ENCODE measurements around the gene ZNF804A. TPM values are rescaled to one million over a fixed set of nuclear protein-coding genes. Genes with fewer than 3 reads are reported as not detected.

ZNF804A gene
- total and polyA plus RNA-seq, 2 of the 8 experiments (the other 6 are each of a cell fraction or from before 2014, with no cell fraction given), result 0.02 TPM; not detected in 1

DNA sequence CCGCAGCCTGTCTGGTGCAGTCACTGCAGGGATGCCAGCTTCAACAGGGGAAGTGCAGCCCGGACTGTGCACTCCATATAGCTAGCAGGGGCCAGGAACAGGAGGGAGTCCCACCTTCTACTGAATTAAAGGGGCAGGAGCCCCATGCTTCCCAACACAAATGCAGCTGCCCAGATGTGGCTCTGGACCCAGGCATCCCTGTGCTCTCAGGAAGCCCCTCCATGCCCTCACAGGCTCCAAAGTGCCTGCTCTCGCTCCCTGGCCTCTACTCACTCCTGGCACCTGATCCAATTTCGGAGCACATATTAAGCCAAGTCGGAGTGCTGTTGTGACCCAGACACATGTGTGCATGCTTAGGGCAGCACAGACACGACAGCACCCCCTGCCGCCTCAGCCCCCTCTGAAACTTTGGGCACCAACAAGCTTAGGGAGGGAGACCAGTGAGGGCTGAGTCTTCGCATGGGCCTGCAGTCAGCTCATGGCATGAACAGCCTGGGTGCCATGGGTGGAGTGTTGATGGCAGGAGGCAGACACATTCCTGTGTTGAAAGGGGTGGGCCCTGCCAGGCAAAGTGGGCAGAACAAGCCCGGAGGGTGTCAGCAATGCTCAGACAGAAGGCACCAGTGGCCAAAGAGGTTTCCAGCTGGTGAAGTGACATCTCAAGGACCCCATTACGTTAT is 83.5 kb downstream of the ZNF804A start:
- DNase-seq (ENCODE audit: low read depth in 1 of 2, low spot score in 2 of 2) (no peak), FAIRE-seq (no peak)
- H2BK20ac ChIP-seq (ENCODE audit: low read length), result no peak overlapping the region
- H3K79me2 ChIP-seq (ENCODE audit: control insufficient read depth in 1 of 2, insufficient read depth in 2 of 2, low read length in 2 of 2), result no peaks in the 10 kb centered on the region
- H3K23ac ChIP-seq (ENCODE audit: insufficient read length), result no peak overlapping the region
- H4K5ac ChIP-seq (ENCODE audit: insufficient read length, low read depth, low read length), result no peak overlapping the region
- H4K20me1 ChIP-seq (replicated peaks in 1 of 2; ENCODE audit: control insufficient read depth in 1 of 2, insufficient read depth in 2 of 2, low read length in 2 of 2), result no peaks in the 10 kb centered on the region
- CTCF ChIA-PET (ENCODE audit: partially characterized antibody), result no interaction called here
- H3K79me1 ChIP-seq (ENCODE audit: low read depth, low read length), result no peaks in the 10 kb centered on the region
- no peaks in the 10 kb centered on the region for H3K23me2 ChIP-seq (ENCODE audit: low read depth, low read length)
- H2BK12ac ChIP-seq (ENCODE audit: low read depth, low read length), result no peak overlapping the region
- POLR2A ChIA-PET (ENCODE audit: partially characterized antibody), result no interaction called here
- no peak overlapping the region for H2BK120ac ChIP-seq (replicated peaks; ENCODE audit: low read depth, low read length)
- H2BK5ac ChIP-seq (ENCODE audit: low read depth, low read length), result no peak overlapping the region
- peak overlapping the region; percentile 71 for H4K8ac ChIP-seq (ENCODE audit: extremely low read depth, insufficient read depth, low read length)
- no peak overlapping the region for H4K91ac ChIP-seq (replicated peaks; ENCODE audit: insufficient read length, low read length)
- H3K14ac ChIP-seq (ENCODE audit: insufficient read length), result no peak overlapping the region
- H3K9ac ChIP-seq (replicated peaks in 1 of 4; ENCODE audit: extremely low read depth in 1 of 4, low read depth in 3 of 4, low read length in 3 of 4), result no peak overlapping the region
- no peak overlapping the region for H3K56ac ChIP-seq (replicated peaks; ENCODE audit: insufficient read length, low read depth, low read length)
- no peak overlapping the region for H3K4ac ChIP-seq (replicated peaks; ENCODE audit: insufficient read length, low read depth, low read length)
- WGBS, 2 experiments (ENCODE audit: extremely low coverage in 1 of 2, insufficient coverage in 1 of 2, insufficient read length in 1 of 2, insufficient replicate concordance in 2 of 2, low coverage in 1 of 2, low lambda C conversion rate in 2 of 2, missing lambda C conversion rate in 1 of 2), result 94% methylated on average over 10 of the region's 10 CpGs; no CpG with 5 or more reads in 1 of the 2 experiments
- no peak overlapping the region for H2AFZ ChIP-seq (ENCODE audit: low read length)
- no peak overlapping the region for H3K4me2 ChIP-seq (ENCODE audit: insufficient read depth in 1 of 2, low read depth in 2 of 2, low read length in 2 of 2)
- no peaks in the 10 kb centered on the region for H3K4me1 ChIP-seq (replicated peaks in 1 of 4; ENCODE audit: control insufficient read depth in 3 of 4, insufficient read depth in 4 of 4, low read length in 3 of 4)
- H3K27ac ChIP-seq (ENCODE audit: low read depth, low read length), result no peak overlapping the region
- H3K36me3 ChIP-seq (ENCODE audit: control insufficient read depth in 2 of 4, insufficient read depth in 4 of 4, low read length in 3 of 4), result no peaks in the 10 kb centered on the region
- H3K4me3 ChIP-seq (ENCODE audit: extremely low read depth in 1 of 4, insufficient read depth in 2 of 4, low read depth in 3 of 4, low read length in 4 of 4), result no peak overlapping the region
- TF ChIP-seq POLR2AphosphoS5 (IDR thresholded peaks at IDR 0.05; ENCODE audit: low read depth, low read length) (no peak), SIX5 (IDR thresholded peaks at IDR 0.05; ENCODE audit: low read depth, low read length) (no peak), BCL11A (IDR thresholded peaks at IDR 0.05; ENCODE audit: low read depth in 2 of 2, low read length in 2 of 2) (no peak), NRF1 (IDR thresholded peaks at IDR 0.05; ENCODE audit: low read depth, low read length) (no peak), NANOG (IDR thresholded peaks at IDR 0.05; ENCODE audit: insufficient read depth, low read depth, low read length, poor library complexity, severe bottlenecking) (no peak), CREB1 (IDR thresholded peaks at IDR 0.05) (no peak), GTF2F1 (IDR thresholded peaks at IDR 0.05; ENCODE audit: borderline replicate concordance, low read depth, low read length) (no peak), CHD1 (IDR thresholded peaks at IDR 0.05; ENCODE audit: low read depth, low read length) (no peak), ZNF274 (IDR thresholded peaks at IDR 0.05; ENCODE audit: borderline replicate concordance, extremely low read depth, low read length) (no peak), SRF (IDR thresholded peaks at IDR 0.05; ENCODE audit: low read depth, low read length) (no peak)
- TF ChIP-seq, protein P1, sequence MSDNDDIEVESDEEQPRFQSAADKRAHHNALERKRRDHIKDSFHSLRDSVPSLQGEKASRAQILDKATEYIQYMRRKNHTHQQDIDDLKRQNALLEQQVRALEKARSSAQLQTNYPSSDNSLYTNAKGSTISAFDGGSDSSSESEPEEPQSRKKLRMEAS (IDR thresholded peaks at IDR 0.05), result no peak
- no peak overlapping the region for H2BK15ac ChIP-seq (ENCODE audit: low read length)
- no peak overlapping the region for H3K18ac ChIP-seq (ENCODE audit: extremely low read depth, low read length)
- no peak overlapping the region for H2AK5ac ChIP-seq (ENCODE audit: low read depth, low read length)
- no peaks in the 10 kb centered on the region; a peak in 1 of 4 replicates for H3K9me3 ChIP-seq (ENCODE audit: insufficient read depth in 2 of 2, low read depth in 1 of 2, low read length in 1 of 2)
- no peaks in the 10 kb centered on the region for H3K27me3 ChIP-seq (replicated peaks in 1 of 4; ENCODE audit: control insufficient read depth in 3 of 4, extremely low read depth in 1 of 4, insufficient read depth in 3 of 4, low read length in 3 of 4)

Data from H1 (cell line).